Epithelial cell of proximal tubule (primary cell): Measurements from ENCODE around the gene NISCH. TPM values are rescaled to one million over a fixed set of nuclear protein-coding genes. Genes with fewer than 3 reads are reported as not detected.

Source experiments
- DNase-seq: peaks from one replicate; pipeline ENCODE4 v3.0.0-alpha.2; 2011; ENCODE audit warnings: low read depth
- H3K4me3 ChIP-seq: 2 replicates; pipeline ENCODE4 v1.5.1; 2011; ENCODE audit warnings: low read depth, mild to moderate bottlenecking, low read length
- CTCF ChIP-seq: conservative IDR thresholded peaks from 2 replicates; pipeline ENCODE4 v1.5.1; 2012; ENCODE audit warnings: low read depth, mild to moderate bottlenecking, low read length
- total RNA-seq: library from RNA; depleted of rRNA; stranded (reverse); fragments of >200 nt; gene quantifications from 2 replicates; pipeline ENCODE4 v1.2.3, GENCODE V29; 2015

The NISCH gene
- total RNA-seq, 1 donor from 2014 or later, result 40.8 TPM

- H3K4me3 ChIP-seq, result no peak overlapping the region
- no peak for TF ChIP-seq CTCF
- DNase-seq, result no peak
Measured at GRCh38 chr3:52434491-52435115, 20.8 kb upstream of the NISCH start.

- no peak overlapping the region for H3K4me3 ChIP-seq
- DNase-seq, result no peak
- TF ChIP-seq CTCF, result no peak
Measured at GRCh38 chr3:52435246-52436101, 19.9 kb upstream of the NISCH start.

- H3K4me3 ChIP-seq, result no peak overlapping the region
- no peak for DNase-seq
- TF ChIP-seq CTCF, result no peak
Measured at GRCh38 chr3:52436500-52437149, 18.8 kb upstream of the NISCH start.

GRCh38 chr3:52437326-52438103, 17.9 kb upstream of the NISCH start:
- TF ChIP-seq CTCF, result no peak
- no peak for DNase-seq
- no peak overlapping the region for H3K4me3 ChIP-seq

GRCh38 chr3:52438104-52438376, 17.4 kb upstream of the NISCH start:
- TF ChIP-seq CTCF, result no peak
- DNase-seq, result no peak
- no peak overlapping the region for H3K4me3 ChIP-seq

- TF ChIP-seq CTCF, result no peak
- no peak overlapping the region for H3K4me3 ChIP-seq
- no peak for DNase-seq
Measured at GRCh38 chr3:52438579-52439425, 16.6 kb upstream of the NISCH start.
